Sigmoid colon (tissue), 7 donors: Measurements from ENCODE around the gene ZXDC. TPM values are rescaled to one million over a fixed set of nuclear protein-coding genes. Genes with fewer than 3 reads are reported as not detected.

Experiments
- DNase-seq: peaks from one replicate; pipeline ENCODE4 v3.0.0-alpha.2; 2019
- H3K27ac ChIP-seq, 4 donors: fragments of 200-600 bp; sonication (generic); one replicate each; pipeline ENCODE4 v1.5.1; 2016 to 2019; ENCODE audit warnings: mild to moderate bottlenecking in 1 of 4
- H3K27me3 ChIP-seq, 3 donors: fragments of 200-600 bp; sonication (generic); one replicate each; pipeline ENCODE4 v1.5.1; 2019; ENCODE audit warnings: mild to moderate bottlenecking in 1 of 3
- H3K36me3 ChIP-seq, 4 donors: fragments of 200-600 bp; sonication (generic); one replicate each; pipeline ENCODE4 v1.5.1; 2016 to 2019
- H3K4me1 ChIP-seq, 4 donors: fragments of 200-600 bp; sonication (generic); one replicate each; pipeline ENCODE4 v1.5.1; 2017 to 2019
- H3K4me3 ChIP-seq, 4 donors: fragments of 200-600 bp; sonication (generic); one replicate each; pipeline ENCODE4 v1.5.1; 2017 to 2019; ENCODE audit warnings: mild to moderate bottlenecking in 2 of 4, moderate library complexity in 1 of 4
- H3K9me3 ChIP-seq, 4 donors: fragments of 200-600 bp in 3 of 4; sonication (generic) in 3 of 4; one replicate each; pipeline versions ENCODE4 v1.5.1 to v1.6.1; 2013 to 2019
- CTCF ChIP-seq, 4 experiments: fragments of 450-650 bp in 3 of 4; fragments of 200-600 bp in 1 of 4; IDR thresholded peaks; one replicate each; pipeline ENCODE4 v1.5.1; 2016 to 2019; ENCODE audit warnings: antibody characterized with exemption in 4 of 4, mild to moderate bottlenecking in 3 of 4, moderate library complexity in 2 of 4
- EP300 ChIP-seq, 4 donors: sonication (generic); formaldehyde crosslinking; IDR thresholded peaks; one replicate each; pipeline ENCODE4 v1.6.1; 2017; ENCODE audit warnings: antibody characterized with exemption in 4 of 4
- POLR2A ChIP-seq, 2 donors: fragments of 450-650 bp; IDR thresholded peaks; one replicate each; pipeline ENCODE4 v1.6.1; 2016; ENCODE audit warnings: antibody characterized with exemption in 2 of 2, mild to moderate bottlenecking in 2 of 2, moderate library complexity in 2 of 2
- POLR2AphosphoS5 ChIP-seq, 4 donors: sonication (generic); formaldehyde crosslinking; IDR thresholded peaks; one replicate each; pipeline ENCODE4 v1.6.1; 2017; ENCODE audit warnings: antibody characterized with exemption in 4 of 4
- WGBS, 2 donors: extraction: QIAGEN DNeasy Blood & Tissue Kit; methylation state at CpG; one replicate each; pipeline ENCODE4 v1.1.7; 2013; 5-methylcytosine and 5-hydroxymethylcytosine counted together
- intact Hi-C: fragments of 100-400 bp; cut with DNase I; formaldehyde crosslinking; loops from one replicate; pipeline ENCODE4 v1.15.1; 2023
- polyA plus RNA-seq, 3 donors: library from polyadenylated mRNA; stranded (reverse); fragments of 200-250 nt; gene quantifications; one replicate each; pipeline ENCODE4 v1.2.3, GENCODE V29; 2013
- total RNA-seq, 4 donors: library from RNA; depleted of rRNA; stranded (reverse); fragments of >200 nt; gene quantifications; one replicate each; pipeline ENCODE4 v1.1.0, GENCODE V29; 2016
- donor health status: healthy with polysubstance abuse.
- donor health status: Bipolar disorder and iron deficiency.
- donor health status: healthy.

The ZXDC gene
- total and polyA plus RNA-seq, 7 donors, result 5.5 to 33.8 (median 26.4) TPM

- intact Hi-C loops, result no loop called here
- 93 to 96% methylated on average over 5 of the region's 5 CpGs for WGBS, 2 donors
- Histone ChIP-seq H3K9me3 (no peaks in the 10 kb centered on the region), H3K4me1 (peaks cover 0 to 18% (median 13%) of the 10 kb centered on the region in 4 donors), H3K27ac (no peak overlapping the region), H3K27me3 (peaks cover 0 to 9% (median 0%) of the 10 kb centered on the region in 3 donors), H3K4me3 (no peak overlapping the region), H3K36me3 (no peaks in the 10 kb centered on the region)
- peak; percentile 50 for DNase-seq
- TF ChIP-seq POLR2AphosphoS5 (IDR thresholded peaks at IDR 0.05) (no peak), POLR2A (IDR thresholded peaks at IDR 0.05) (no peak), EP300 (IDR thresholded peaks at IDR 0.05) (no peak), CTCF (IDR thresholded peaks at IDR 0.05) (no peak)
These were observed 79.2 kb downstream of the ZXDC start for GRCh38 chr3:126396536-126396935.

GRCh38 chr3:126395846-126396513 is 79.7 kb downstream of the ZXDC start:
- Histone ChIP-seq H3K27ac (no peak overlapping the region), H3K27me3 (peaks cover 0 to 9% (median 0%) of the 10 kb centered on the region in 3 donors), H3K4me1 (peaks cover 0 to 18% (median 13%) of the 10 kb centered on the region in 4 donors), H3K9me3 (no peaks in the 10 kb centered on the region), H3K36me3 (no peaks in the 10 kb centered on the region), H3K4me3 (no peak overlapping the region)
- intact Hi-C loops, result no loop called here
- TF ChIP-seq POLR2A (IDR thresholded peaks at IDR 0.05), result no peak
- TF ChIP-seq POLR2AphosphoS5 (IDR thresholded peaks at IDR 0.05), result no peak
- TF ChIP-seq CTCF (IDR thresholded peaks at IDR 0.05), result no peak
- no peak for TF ChIP-seq EP300 (IDR thresholded peaks at IDR 0.05)
- peak; percentile 39 for DNase-seq
- 94 to 95% methylated on average over 6 of the region's 6 CpGs for WGBS, 2 donors

GRCh38 chr3:126394977-126395321 is 80.7 kb downstream of the ZXDC start:
- H3K27ac ChIP-seq, result peak overlapping the region in 2 of 4 donors; percentile 1 to 43
- intact Hi-C loops, result no loop called here

GRCh38 chr3:126394179-126394976 is 81.3 kb downstream of the ZXDC start, which contains the start of gene CFAP100:
TSS of gene CFAP100 (plus strand) at chr3:126394909. CDS start at chr3:126396001, 1,092 bp downstream.
- WGBS, 2 donors, result 34 to 35% methylated on average over 43 of the region's 43 CpGs
- H3K27ac ChIP-seq, result peak within 1 kb of the TSS in 2 of 4 donors; percentile 1 to 43
- peak within 1 kb of the TSS in 3 of 4 donors; percentile 29 to 46 (median 43) for H3K4me3 ChIP-seq
- peaks cover 0 to 9% (median 0%) of the 10 kb centered on the region in 3 donors for H3K27me3 ChIP-seq
- no peaks in the 10 kb centered on the region for H3K9me3 ChIP-seq
- intact Hi-C loops, result no loop called here
- peak; percentile 78 for DNase-seq
- TF ChIP-seq EP300 (IDR thresholded peaks at IDR 0.05), result no peak
- no peak for TF ChIP-seq POLR2A (IDR thresholded peaks at IDR 0.05)
- TF ChIP-seq CTCF (IDR thresholded peaks at IDR 0.05), result no peak
- no peak for TF ChIP-seq POLR2AphosphoS5 (IDR thresholded peaks at IDR 0.05)
- peaks cover 0 to 18% (median 16%) of the 10 kb centered on the region in 4 donors for H3K4me1 ChIP-seq
- no peaks in the 10 kb centered on the region for H3K36me3 ChIP-seq

More at GRCh38 chr3:126394977-126395321, 80.7 kb downstream of the ZXDC start:
- Histone ChIP-seq H3K36me3 (no peaks in the 10 kb centered on the region), H3K4me1 (peaks cover 0 to 18% (median 13%) of the 10 kb centered on the region in 4 donors), H3K27me3 (peaks cover 0 to 9% (median 0%) of the 10 kb centered on the region in 3 donors), H3K4me3 (peak overlapping the region in 3 of 4 donors; percentile 29 to 46 (median 43)), H3K9me3 (no peaks in the 10 kb centered on the region)
- no peak for DNase-seq
- TF ChIP-seq POLR2A (IDR thresholded peaks at IDR 0.05) (no peak), CTCF (IDR thresholded peaks at IDR 0.05) (no peak), EP300 (IDR thresholded peaks at IDR 0.05) (no peak), POLR2AphosphoS5 (IDR thresholded peaks at IDR 0.05) (no peak)
- 11 to 25% methylated on average over 30 of the region's 30 CpGs for WGBS, 2 donors
